K562 (cell line): Measurements from ENCODE around the gene ARID3B.

Source experiments
- CREB1 ChIP-seq, 2 experiments: sonication (generic) in 1 of 2; formaldehyde crosslinking in 1 of 2; IDR thresholded peaks; 2 replicates each; pipeline versions ENCODE4 v1.6.1 to v1.8.0; 2012 to 2022; ENCODE audit warnings: inconsistent platforms in 1 of 2, mild to moderate bottlenecking in 1 of 2, missing genetic modification reagents in 1 of 2, moderate library complexity in 1 of 2
- FOXK1 ChIP-seq: sonication (generic); formaldehyde crosslinking; IDR thresholded peaks from 2 replicates; pipeline ENCODE4 v1.8.0; 2022; ENCODE audit warnings: missing genetic modification reagents, mild to moderate bottlenecking, borderline replicate concordance
- POLR2A ChIP-seq: fragments of 450-650 bp; conservative IDR thresholded peaks from 2 replicates; pipeline ENCODE4 v1.6.1; 2016
- USF2 ChIP-seq: sonication (generic); formaldehyde crosslinking; IDR thresholded peaks from 2 replicates; pipeline ENCODE4 v1.5.0; 2020; ENCODE audit warnings: missing genetic modification reagents
- ZKSCAN1 ChIP-seq: fragments of 150-350 bp; IDR thresholded peaks from 2 replicates; pipeline ENCODE4 v1.6.1; 2016; ENCODE audit warnings: low read depth, low read length
- ZNF274 ChIP-seq: IDR thresholded peaks from 2 replicates; pipeline ENCODE4 v1.6.1; 2011; ENCODE audit warnings: low read depth, mild to moderate bottlenecking, low read length, moderate library complexity, borderline replicate concordance
- ZNF445 ChIP-seq: fragments of 250-450 bp; sonication (Bioruptor Pico); IDR thresholded peaks from 2 replicates; pipeline ENCODE4 v1.4.0; 2020; ENCODE audit warnings: low read depth, mild to moderate bottlenecking, moderate library complexity
- TF ChIP-seq, protein P1 (sequence below), 3 experiments: IDR thresholded peaks in 2 of 3; conservative IDR thresholded peaks in 1 of 3; 2 replicates each; pipeline ENCODE4 v1.5.1; 2011 to 2012; ENCODE audit warnings: low read length in 3 of 3, mild to moderate bottlenecking in 3 of 3, control low read depth in 2 of 3, improper control_type of control experiment in 1 of 3, inconsistent platforms in 1 of 3, low read depth in 1 of 3, mixed read lengths in 1 of 3, moderate library complexity in 1 of 3; ENCODE audit not compliant: insufficient read depth in 2 of 3

- TF ChIP-seq, protein P1, sequence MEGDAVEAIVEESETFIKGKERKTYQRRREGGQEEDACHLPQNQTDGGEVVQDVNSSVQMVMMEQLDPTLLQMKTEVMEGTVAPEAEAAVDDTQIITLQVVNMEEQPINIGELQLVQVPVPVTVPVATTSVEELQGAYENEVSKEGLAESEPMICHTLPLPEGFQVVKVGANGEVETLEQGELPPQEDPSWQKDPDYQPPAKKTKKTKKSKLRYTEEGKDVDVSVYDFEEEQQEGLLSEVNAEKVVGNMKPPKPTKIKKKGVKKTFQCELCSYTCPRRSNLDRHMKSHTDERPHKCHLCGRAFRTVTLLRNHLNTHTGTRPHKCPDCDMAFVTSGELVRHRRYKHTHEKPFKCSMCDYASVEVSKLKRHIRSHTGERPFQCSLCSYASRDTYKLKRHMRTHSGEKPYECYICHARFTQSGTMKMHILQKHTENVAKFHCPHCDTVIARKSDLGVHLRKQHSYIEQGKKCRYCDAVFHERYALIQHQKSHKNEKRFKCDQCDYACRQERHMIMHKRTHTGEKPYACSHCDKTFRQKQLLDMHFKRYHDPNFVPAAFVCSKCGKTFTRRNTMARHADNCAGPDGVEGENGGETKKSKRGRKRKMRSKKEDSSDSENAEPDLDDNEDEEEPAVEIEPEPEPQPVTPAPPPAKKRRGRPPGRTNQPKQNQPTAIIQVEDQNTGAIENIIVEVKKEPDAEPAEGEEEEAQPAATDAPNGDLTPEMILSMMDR (IDR thresholded peaks at IDR 0.05 in 2 of 3, conservative IDR thresholded peaks at IDR 0.05 in 1 of 3; ENCODE audit: insufficient read depth in 2 of 3, low read depth in 1 of 3, low read length in 3 of 3) = no peak
- TF ChIP-seq POLR2A (no peak), ZNF445 (no peak), CREB1 (IDR thresholded peaks at IDR 0.05) (no peak), CREB1 (CRISPR knock-in tag; IDR thresholded peaks at IDR 0.05) (no peak), USF2 (no peak), ZNF274 (no peak), ZKSCAN1 (no peak), FOXK1 (CRISPR knock-in tag) (no peak)
These were observed 14.2 kb downstream of the ARID3B start for GRCh38 chr15:74555192-74555591.
